IMR-90 (cell line): ENCODE results near the gene ZMIZ1. TPM values are rescaled to one million over a fixed set of nuclear protein-coding genes. Genes with fewer than 3 reads are reported as not detected.

Source experiments
- CEBPB ChIP-seq: IDR thresholded peaks from 2 replicates; pipeline ENCODE4 v1.6.1; 2012; ENCODE audit warnings: low read depth, low read length, improper control_type of control experiment
- MAZ ChIP-seq: IDR thresholded peaks from 2 replicates; pipeline ENCODE4 v1.6.1; 2012; ENCODE audit warnings: low read depth, mild to moderate bottlenecking, low read length, improper control_type of control experiment, moderate library complexity, borderline replicate concordance
- RCOR1 ChIP-seq: IDR thresholded peaks from 2 replicates; pipeline ENCODE4 v1.6.1; 2012; ENCODE audit warnings: mild to moderate bottlenecking, low read length, improper control_type of control experiment; ENCODE audit not compliant: insufficient replicate concordance
- RFX5 ChIP-seq: IDR thresholded peaks from 2 replicates; pipeline ENCODE4 v1.8.0; 2012; ENCODE audit warnings: low read depth, mild to moderate bottlenecking, low read length, moderate library complexity
- polyA plus RNA-seq, 3 experiments: library from polyadenylated mRNA; depleted of rRNA; stranded (reverse); fragments of >200 nt; gene quantifications; 2 replicates each; pipeline ENCODE4 v1.2.3, GENCODE V29; 2012; ENCODE audit warnings: low replicate concordance in 1 of 3
- total RNA-seq: library from RNA; depleted of rRNA; stranded (reverse); fragments of >200 nt; gene quantifications from 2 replicates; pipeline ENCODE4 v1.2.3, GENCODE V29; 2012

Gene ZMIZ1
- total and polyA plus RNA-seq, 2 of the 4 experiments (the other 2 are of a cell fraction), result 6.6 to 48.7 TPM

- TF ChIP-seq RCOR1 (peak; percentile 8), RFX5 (no peak), MAZ (no peak), CEBPB (no peak)
These were observed 14.1 kb downstream of the ZMIZ1 start (continued) for GRCh38 chr10:79082631-79083596.
